Calu3 (cell line): ENCODE data around the gene ZNF554. TPM values are rescaled to one million over a fixed set of nuclear protein-coding genes. Genes with fewer than 3 reads are reported as not detected.

Source experiments
- BruUV-seq: library from RNA; stranded (reverse); fragments of 400-500 nt; replicated peaks from 2 replicates; lab custom pipeline; 2021; lab: Mats Ljungman, UMichigan
- CTCF ChIA-PET: fragments of 300-600 bp; sonication (Branson Sonifier 250); formaldehyde crosslinking; loops from one replicate; lab custom pipeline; 2022; ENCODE audit warnings: antibody characterized with exemption; lab: Charles Lee
- DNase-seq: peaks from one replicate; pipeline ENCODE4 v3.0.0; 2022
- H3K27ac Mint-ChIP-seq: one replicate; pipeline ENCODE4 v1.8.0; 2022; ENCODE audit warnings: mixed read lengths; ENCODE audit not compliant: unreplicated experiment
- H3K27me3 Mint-ChIP-seq: one replicate; pipeline ENCODE4 v1.8.0; 2022; ENCODE audit warnings: mixed read lengths; ENCODE audit not compliant: unreplicated experiment
- H3K36me3 Mint-ChIP-seq: one replicate; pipeline ENCODE4 v1.8.0; 2022; ENCODE audit warnings: mild to moderate bottlenecking, moderate library complexity, mixed read lengths; ENCODE audit not compliant: insufficient read depth, unreplicated experiment
- H3K4me1 Mint-ChIP-seq: one replicate; pipeline ENCODE4 v1.8.0; 2022; ENCODE audit warnings: mild to moderate bottlenecking, low read depth, mixed read lengths; ENCODE audit not compliant: unreplicated experiment
- H3K4me3 Mint-ChIP-seq: one replicate; pipeline ENCODE4 v1.8.0; 2022; ENCODE audit warnings: mild to moderate bottlenecking, low read depth, moderate library complexity, mixed read lengths; ENCODE audit not compliant: unreplicated experiment
- H3K9me3 Mint-ChIP-seq: one replicate; pipeline ENCODE4 v1.8.0; 2022; ENCODE audit warnings: low read depth, mixed read lengths; ENCODE audit not compliant: unreplicated experiment
- CTCF ChIP-seq: fragments of 200-600 bp; IDR thresholded peaks from one replicate; pipeline ENCODE4 v1.8.0; 2022; ENCODE audit warnings: antibody characterized with exemption; ENCODE audit not compliant: unreplicated experiment
- intact Hi-C: fragments of 100-400 bp; cut with micrococcal nuclease; formaldehyde crosslinking; loops from one replicate; pipeline ENCODE4 v1.10.0; 2022; ENCODE audit not compliant: unreplicated experiment
- total RNA-seq: library from RNA; stranded (reverse); gene quantifications from 2 replicates; pipeline ENCODE4 v1.2.3, GENCODE V29; 2022

The ZNF554 gene
- total RNA-seq, 1 experiment from 2014 or later: 4.9 TPM

DNA sequence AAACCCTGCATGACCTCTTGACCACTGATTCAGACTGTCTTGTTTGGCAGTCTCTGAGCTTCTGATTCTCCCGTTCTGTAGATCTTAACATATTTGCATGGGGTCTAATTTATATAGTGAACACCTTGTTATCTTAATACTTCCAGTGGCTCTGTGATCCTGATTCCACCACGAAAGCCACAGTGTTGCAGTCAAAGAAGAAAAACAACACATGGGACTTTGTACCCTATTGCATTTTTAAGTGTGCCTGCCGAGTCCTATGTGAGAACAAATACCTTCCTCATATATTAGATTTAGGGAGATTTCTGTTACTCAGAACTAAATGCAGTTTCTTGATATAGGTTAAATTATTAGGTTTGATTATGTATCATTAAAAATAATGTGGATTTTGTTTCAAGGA lies 35.2 kb downstream of the ZNF554 start:
- no TSS peak for BruUV-seq
- TF ChIP-seq CTCF: no peak
- CTCF ChIA-PET: interaction anchor here (0.6 kb wide), 1 partner anchor 476 kb away, joined by 9 read pairs; no protein-coding TSS in a partner anchor
- Mint-ChIP-seq H3K9me3 (peaks cover 12% of the 10 kb centered on the region), H3K27me3 (no peaks in the 10 kb centered on the region), H3K4me1 (no peaks in the 10 kb centered on the region), H3K27ac (no peak overlapping the region), H3K36me3 (peaks cover 24% of the 10 kb centered on the region), H3K4me3 (no peak overlapping the region)
- no peak for DNase-seq
- intact Hi-C loops: no loop called here

- Mint-ChIP-seq H3K36me3 (peaks cover 14% of the 10 kb centered on the region), H3K27me3 (no peaks in the 10 kb centered on the region), H3K4me3 (no peak overlapping the region), H3K4me1 (no peaks in the 10 kb centered on the region), H3K9me3 (peaks cover 6% of the 10 kb centered on the region), H3K27ac (no peak overlapping the region)
- no peak for TF ChIP-seq CTCF
- no TSS peak for BruUV-seq
- no peak for DNase-seq
- intact Hi-C loops: no loop called here
- CTCF ChIA-PET: no interaction called here
Observed at GRCh38 chr19:2856457-2857050, 36.9 kb downstream of the ZNF554 start.

- intact Hi-C loops: no loop called here
- no peaks in the 10 kb centered on the region for H3K27me3 Mint-ChIP-seq
- DNase-seq: no peak
- no peak for TF ChIP-seq CTCF
- no TSS peak for BruUV-seq
- no peak overlapping the region for H3K27ac Mint-ChIP-seq
- H3K36me3 Mint-ChIP-seq: no peaks in the 10 kb centered on the region
- CTCF ChIA-PET: no interaction called here
- H3K9me3 Mint-ChIP-seq: peaks cover 9% of the 10 kb centered on the region
- no peak overlapping the region for H3K4me3 Mint-ChIP-seq
- H3K4me1 Mint-ChIP-seq: no peaks in the 10 kb centered on the region
Observed at GRCh38 chr19:2858864-2859263, 39.2 kb downstream of the ZNF554 start.

- Mint-ChIP-seq H3K9me3 (peaks cover 6% of the 10 kb centered on the region), H3K27me3 (no peaks in the 10 kb centered on the region), H3K4me3 (no peak overlapping the region), H3K27ac (no peak overlapping the region), H3K4me1 (peaks cover 9% of the 10 kb centered on the region), H3K36me3 (no peaks in the 10 kb centered on the region)
- CTCF ChIA-PET: no interaction called here
- intact Hi-C loops: no loop called here
- no peak for DNase-seq
- TF ChIP-seq CTCF: no peak
- no TSS peak for BruUV-seq
Observed at GRCh38 chr19:2863816-2864215, 44.1 kb downstream of the ZNF554 start.
